Esophagus muscularis mucosa (tissue), 4 donors: Measurements from ENCODE around the gene RAG1. TPM values are rescaled to one million over a fixed set of nuclear protein-coding genes. Genes with fewer than 3 reads are reported as not detected.

Source experiments
- DNase-seq: peaks from one replicate; pipeline ENCODE4 v3.0.0-alpha.2; 2017; ENCODE audit errors: extremely low spot score
- H3K27ac ChIP-seq, 4 donors: fragments of 200-600 bp; sonication (generic); replicated peaks in 1 of 4; 1 replicate in 3 of 4; 2 replicates in 1 of 4; pipeline ENCODE4 v1.5.1; 2016 to 2019; ENCODE audit warnings: mild to moderate bottlenecking in 1 of 4
- H3K27me3 ChIP-seq, 4 donors: fragments of 200-600 bp; sonication (generic); one replicate each; pipeline versions ENCODE4 v1.5.1 to v1.6.0; 2016 to 2019
- H3K36me3 ChIP-seq, 4 donors: fragments of 200-600 bp; sonication (generic); one replicate each; pipeline ENCODE4 v1.5.1; 2016 to 2019
- H3K4me1 ChIP-seq, 4 donors: fragments of 200-600 bp; sonication (generic); one replicate each; pipeline ENCODE4 v1.5.1; 2016 to 2019
- H3K4me3 ChIP-seq, 4 donors: fragments of 200-600 bp; sonication (generic); 1 replicate in 2 of 4; 2 replicates in 2 of 4; pipeline ENCODE4 v1.5.1; 2016 to 2019; ENCODE audit warnings: mild to moderate bottlenecking in 4 of 4, moderate library complexity in 1 of 4
- H3K9me3 ChIP-seq, 4 donors: fragments of 200-600 bp; sonication (generic); 1 replicate in 3 of 4; 2 replicates in 1 of 4; pipeline ENCODE4 v1.5.1; 2016 to 2019
- CTCF ChIP-seq, 3 experiments: fragments of 200-600 bp in 2 of 3; fragments of 450-650 bp in 1 of 3; sonication (generic) in 2 of 3; IDR thresholded peaks; one replicate each; pipeline ENCODE4 v1.5.1; 2017 to 2019; ENCODE audit warnings: antibody characterized with exemption in 3 of 3, mild to moderate bottlenecking in 2 of 3, moderate library complexity in 1 of 3
- EP300 ChIP-seq: sonication (generic); formaldehyde crosslinking; IDR thresholded peaks from one replicate; pipeline ENCODE4 v1.6.1; 2017; ENCODE audit warnings: antibody characterized with exemption
- POLR2A ChIP-seq: fragments of 450-650 bp; IDR thresholded peaks from one replicate; pipeline ENCODE4 v1.6.1; 2017; ENCODE audit warnings: antibody characterized with exemption, moderate library complexity, mild to moderate bottlenecking, low read depth
- POLR2AphosphoS5 ChIP-seq, 2 donors: sonication (generic); formaldehyde crosslinking; IDR thresholded peaks; one replicate each; pipeline ENCODE4 v1.6.1; 2017; ENCODE audit warnings: antibody characterized with exemption in 2 of 2
- WGBS: methylation state at CpG from one replicate; pipeline ENCODE4 v1.1.5; 2018; 5-methylcytosine and 5-hydroxymethylcytosine counted together
- intact Hi-C: fragments of 100-400 bp; cut with DNase I; formaldehyde crosslinking; loops from one replicate; pipeline ENCODE4 v1.15.1; 2023
- total RNA-seq, 4 donors: library from RNA; depleted of rRNA; stranded (reverse); fragments of >200 nt; gene quantifications; one replicate each; pipeline versions ENCODE4 v1.1.0 to v1.2.1, GENCODE V29; 2016

Gene RAG1
- total RNA-seq, result under 1 TPM; 0.33 to 0.80 (median 0.56) TPM

GRCh38 chr11:36567694-36568093 is at the start of gene RAG1:
Gene RAG1, plus strand, starts transcription at chr11:36568007. Its CDS starts 5,298 bp downstream, at chr11:36573305.
- H3K36me3 ChIP-seq, result no peaks in the 10 kb centered on the region
- H3K9me3 ChIP-seq, result no peaks in the 10 kb centered on the region
- DNase-seq, result no peak
- H3K4me1 ChIP-seq, result peaks cover 0 to 7% (median 5%) of the 10 kb centered on the region in 4 donors
- H3K27ac ChIP-seq, result no peak within 1 kb of the TSS
- no peak for TF ChIP-seq EP300
- no peak for TF ChIP-seq CTCF (IDR thresholded peaks at IDR 0.05)
- TF ChIP-seq POLR2AphosphoS5 (IDR thresholded peaks at IDR 0.05), result no peak
- no peak for TF ChIP-seq POLR2A
- intact Hi-C loops, result loop anchor here (5.0 to 10.0 kb wide), 2 partner anchors 55 to 177 kb away; no protein-coding TSS in a partner anchor
- H3K4me3 ChIP-seq, result no peak within 1 kb of the TSS
- WGBS, result 90% methylated on average over 1 of the region's 1 CpG
- H3K27me3 ChIP-seq, result no peaks in the 10 kb centered on the region

- TF ChIP-seq POLR2AphosphoS5 (IDR thresholded peaks at IDR 0.05) (no peak), CTCF (IDR thresholded peaks at IDR 0.05) (no peak), EP300 (no peak), POLR2A (no peak)
- intact Hi-C loops, result no loop called here
Observed at GRCh38 chr11:36530840-36531239, 37.0 kb upstream of the RAG1 start.

DNA sequence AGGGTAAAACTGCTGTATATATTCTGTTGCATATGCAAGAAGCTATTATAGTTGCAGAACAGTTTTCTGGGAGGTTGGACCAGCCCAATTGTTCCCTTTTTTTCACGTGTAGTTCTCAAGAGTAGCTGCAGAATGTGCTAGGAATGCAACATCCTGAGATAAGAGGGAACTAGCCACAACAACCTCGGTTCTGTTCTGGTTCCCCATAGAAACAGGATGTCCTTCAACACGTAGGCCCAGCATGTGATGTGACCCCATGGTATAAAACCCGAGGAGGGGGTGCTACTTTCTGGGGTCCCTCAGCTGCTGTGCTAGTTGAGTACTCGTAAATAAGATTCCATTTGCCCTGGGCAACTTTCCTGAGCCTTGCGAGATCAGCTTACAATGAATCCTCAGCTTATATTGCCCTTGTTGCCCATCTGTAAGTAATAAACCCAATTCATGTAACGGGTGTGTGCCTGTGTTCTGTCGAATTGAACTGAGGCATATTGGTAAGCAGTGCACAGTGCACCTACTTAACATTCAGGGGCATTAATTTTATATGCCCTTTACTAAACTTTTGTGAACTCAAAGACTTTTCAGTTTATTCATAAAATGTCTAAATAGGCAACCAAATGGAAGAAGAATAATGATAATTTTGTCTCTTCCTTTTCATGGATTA is 34.7 kb upstream of the RAG1 start:
- no peaks in the 10 kb centered on the region for H3K36me3 ChIP-seq
- H3K4me3 ChIP-seq, result no peak overlapping the region
- no peak overlapping the region for H3K27ac ChIP-seq
- no peak for DNase-seq
- H3K27me3 ChIP-seq, result no peaks in the 10 kb centered on the region
- WGBS, result 45% methylated on average over 8 of the region's 8 CpGs
- no peaks in the 10 kb centered on the region for H3K4me1 ChIP-seq
- TF ChIP-seq CTCF (IDR thresholded peaks at IDR 0.05) (no peak), EP300 (no peak), POLR2AphosphoS5 (IDR thresholded peaks at IDR 0.05) (no peak), POLR2A (no peak)
- intact Hi-C loops, result no loop called here
- H3K9me3 ChIP-seq, result no peaks in the 10 kb centered on the region

More at GRCh38 chr11:36530840-36531239, 37.0 kb upstream of the RAG1 start:
- Histone ChIP-seq H3K36me3 (no peaks in the 10 kb centered on the region), H3K27me3 (no peaks in the 10 kb centered on the region), H3K4me3 (no peak overlapping the region), H3K9me3 (peaks cover 0 to 4% (median 0%) of the 10 kb centered on the region in 4 donors), H3K4me1 (no peaks in the 10 kb centered on the region), H3K27ac (no peak overlapping the region)
- DNase-seq, result no peak

GRCh38 chr11:36534276-36534840 is 33.4 kb upstream of the RAG1 start:
- no peaks in the 10 kb centered on the region for H3K27me3 ChIP-seq
- intact Hi-C loops, result no loop called here

More at GRCh38 chr11:36534276-36534840, 33.4 kb upstream of the RAG1 start:
- WGBS, result 79% methylated on average over 3 of the region's 3 CpGs
- Histone ChIP-seq H3K27ac (no peak overlapping the region), H3K9me3 (no peaks in the 10 kb centered on the region), H3K4me3 (no peak overlapping the region), H3K4me1 (no peaks in the 10 kb centered on the region), H3K36me3 (no peaks in the 10 kb centered on the region)
- DNase-seq, result no peak
- TF ChIP-seq CTCF (IDR thresholded peaks at IDR 0.05) (no peak), POLR2A (no peak), EP300 (no peak), POLR2AphosphoS5 (IDR thresholded peaks at IDR 0.05) (no peak)
